ENCODE measurements around the gene LILRB2. TPM values are rescaled to one million over a fixed set of nuclear protein-coding genes. Genes with fewer than 3 reads are reported as not detected.
"Not testable (repeated sequence)": the region's sequence is repeated elsewhere in the genome, so short reads cannot be mapped to it uniquely, and the experiment has no call there.

Gene LILRB2
- total RNA-seq, 1 donor from 2014 or later = 1.7 TPM

DNA sequence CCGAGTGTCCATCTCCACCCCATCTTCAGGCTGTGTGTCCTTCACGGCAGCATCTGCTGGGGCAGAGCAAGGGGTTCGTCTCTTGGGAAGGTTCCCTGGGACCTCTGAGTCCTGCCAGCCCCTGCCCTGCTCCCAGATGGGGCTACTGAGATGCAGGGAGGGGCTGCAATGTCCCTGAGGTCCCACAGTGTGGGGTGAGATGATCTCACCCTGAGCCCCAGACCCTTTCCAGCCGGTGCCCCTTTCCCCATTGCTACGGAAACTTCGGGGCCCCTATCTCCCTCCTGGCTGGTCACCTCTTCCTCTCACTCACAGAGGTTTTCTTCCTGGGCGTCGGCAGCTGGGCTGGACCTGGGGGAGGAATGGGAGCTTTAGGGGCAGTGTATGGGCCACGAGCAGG lies 5.0 kb downstream of the LILRB2 start:
- ATAC-seq = no peak
- DNase-seq (ENCODE audit: low spot score) = no peak

DNA sequence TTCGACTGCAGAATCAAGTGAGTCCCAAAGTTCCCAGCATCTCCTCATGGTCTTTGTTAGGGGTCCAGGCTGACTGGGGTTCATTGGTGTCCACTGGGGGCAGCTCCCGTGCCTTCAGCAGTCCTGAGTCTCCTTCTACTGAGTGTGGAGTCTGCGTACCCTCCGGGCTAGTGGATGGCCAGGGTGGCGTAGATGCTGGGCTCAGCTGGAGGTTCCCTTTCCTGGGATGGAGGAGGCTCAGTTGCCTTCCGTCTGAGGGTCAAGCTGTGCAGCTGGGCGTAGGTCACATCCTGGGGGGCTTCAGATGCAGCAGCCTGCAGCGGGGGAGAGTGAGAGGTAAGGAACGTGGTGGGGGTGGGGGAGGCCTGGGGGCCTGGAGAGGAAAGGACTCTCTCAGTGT lies 6.4 kb downstream of the LILRB2 start:
- not testable (repeated sequence) for ATAC-seq; DNase-seq (ENCODE audit: low spot score)

DNA sequence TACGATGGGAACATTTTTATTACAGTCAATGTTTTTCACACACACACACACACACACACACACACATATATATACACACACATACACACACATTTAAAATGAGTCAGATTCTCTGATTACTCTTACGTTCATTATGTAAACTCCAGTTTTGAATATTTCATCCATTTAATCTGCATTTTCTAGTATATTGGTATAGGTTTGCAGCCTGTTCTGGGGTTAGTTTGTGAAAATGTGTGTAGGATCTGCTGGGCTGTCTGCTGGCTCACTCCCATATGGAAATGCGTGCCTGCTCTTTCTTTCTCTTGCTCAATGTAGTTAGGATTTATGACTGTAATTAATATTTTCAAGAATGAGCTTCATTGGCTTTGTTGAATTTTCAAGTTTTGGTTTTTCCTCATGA lies 7.1 kb downstream of the LILRB2 start:
- DNase-seq (ENCODE audit: low spot score) (no peak), ATAC-seq (no peak)

DNA sequence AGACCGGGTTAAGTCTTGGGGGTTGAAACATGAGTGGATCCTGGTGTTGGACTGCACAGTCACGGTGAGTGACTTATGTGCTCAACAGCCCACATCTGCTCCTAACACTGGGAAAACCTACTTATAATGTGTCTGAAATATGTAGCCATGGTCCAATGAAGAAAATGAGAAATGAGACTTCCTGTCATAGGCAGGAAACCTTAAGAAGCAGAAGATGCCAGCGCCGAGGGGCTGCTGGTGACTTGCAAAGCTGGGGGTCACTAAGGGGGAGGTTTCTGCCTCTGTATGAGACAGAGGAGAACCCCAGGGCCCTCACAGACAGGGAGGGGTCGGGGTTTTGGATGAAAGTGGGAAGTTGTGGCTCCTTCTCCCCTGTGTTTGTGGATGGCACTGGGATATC lies 8.7 kb downstream of the LILRB2 start:
- not testable (repeated sequence) for ATAC-seq; DNase-seq (ENCODE audit: low spot score)

DNA sequence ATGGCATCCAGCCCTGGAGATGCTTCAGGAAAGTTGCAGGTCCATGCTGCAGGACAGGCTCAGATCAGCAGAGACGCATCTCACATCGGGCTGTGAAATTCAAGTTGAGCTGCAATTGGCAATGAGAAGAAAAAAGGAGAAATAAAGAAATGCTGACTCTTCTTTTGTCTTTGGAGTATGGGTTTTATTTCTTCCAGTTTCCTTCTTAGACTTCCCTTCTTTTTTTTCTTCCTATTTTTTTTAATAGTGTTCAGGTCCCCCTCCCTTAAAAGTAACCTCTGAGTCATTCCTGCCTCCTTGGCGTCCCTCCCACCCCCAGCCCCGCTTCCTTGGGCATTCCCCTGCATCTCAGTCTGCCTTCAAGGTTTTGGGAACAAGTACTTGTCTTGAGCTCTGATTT lies 9.3 kb downstream of the LILRB2 start:
- not testable (repeated sequence) for DNase-seq (ENCODE audit: low spot score)
- ATAC-seq = peak; percentile 19

DNA sequence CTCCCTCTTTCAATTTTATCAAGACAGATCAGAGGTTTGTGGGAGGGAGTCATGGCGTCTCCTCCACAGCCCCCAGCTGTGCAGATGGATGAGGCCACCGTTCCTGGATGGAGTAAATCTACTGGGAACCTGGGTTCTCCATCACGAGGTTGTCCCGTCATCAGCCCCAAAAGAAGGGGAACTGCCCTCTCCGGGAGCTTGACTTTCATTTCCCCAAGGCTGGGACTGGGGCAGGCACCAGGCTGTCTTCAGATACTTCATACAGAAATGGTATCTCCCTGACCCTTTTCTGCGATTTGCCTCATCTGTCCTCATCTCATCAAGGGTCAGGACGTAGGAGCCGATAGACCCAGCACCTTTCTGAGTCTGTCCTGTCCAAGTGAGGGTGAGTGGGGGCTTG lies 9.8 kb downstream of the LILRB2 start:
- ATAC-seq = peak; percentile 41

DNA sequence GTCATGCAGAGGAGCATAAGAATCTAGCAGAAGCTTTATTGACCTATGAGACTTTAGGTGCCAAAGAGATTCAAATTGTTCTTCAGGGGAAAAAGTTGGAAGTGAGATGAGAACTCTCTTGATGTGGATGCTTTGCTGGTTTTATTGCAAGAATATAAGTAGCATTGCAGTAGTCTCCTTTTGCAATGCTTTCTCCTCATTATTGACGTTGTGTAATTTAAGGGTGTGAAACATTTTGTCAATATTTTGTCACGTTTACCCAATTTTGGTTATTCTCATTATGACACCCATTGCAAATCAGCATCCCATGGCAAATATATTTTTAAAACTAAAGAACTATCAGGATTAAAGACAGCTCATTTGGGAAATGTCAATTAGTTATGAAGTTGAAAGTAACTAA lies 12.0 kb downstream of the LILRB2 start:
- DNase-seq (ENCODE audit: low spot score) (no peak), ATAC-seq (no peak)

More for the DNA sequence above, 9.8 kb downstream of the LILRB2 start:
- DNase-seq (ENCODE audit: low spot score) = no peak

DNA sequence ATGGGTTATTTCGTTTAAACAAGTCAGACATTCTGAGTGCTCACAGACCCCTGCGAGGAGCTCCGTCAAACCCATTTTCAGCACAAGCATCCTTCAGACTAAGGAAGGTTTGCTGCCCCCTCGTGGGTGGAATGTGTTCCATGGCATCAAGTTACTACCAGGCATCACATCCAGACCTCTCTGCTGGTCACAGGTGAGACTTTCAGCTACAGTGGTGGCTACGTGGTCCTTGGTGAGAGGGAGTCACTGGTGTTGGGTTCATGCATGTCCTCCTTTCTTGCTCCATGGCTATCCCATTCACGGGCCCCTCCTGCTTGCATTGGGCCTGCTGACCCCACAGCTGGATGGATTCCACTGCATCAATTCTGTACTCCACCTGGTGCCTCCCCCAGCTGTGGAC lies 14.8 kb downstream of the LILRB2 start:
- ATAC-seq (peak; percentile 91), DNase-seq (ENCODE audit: low spot score) (peak; percentile 64)

DNA sequence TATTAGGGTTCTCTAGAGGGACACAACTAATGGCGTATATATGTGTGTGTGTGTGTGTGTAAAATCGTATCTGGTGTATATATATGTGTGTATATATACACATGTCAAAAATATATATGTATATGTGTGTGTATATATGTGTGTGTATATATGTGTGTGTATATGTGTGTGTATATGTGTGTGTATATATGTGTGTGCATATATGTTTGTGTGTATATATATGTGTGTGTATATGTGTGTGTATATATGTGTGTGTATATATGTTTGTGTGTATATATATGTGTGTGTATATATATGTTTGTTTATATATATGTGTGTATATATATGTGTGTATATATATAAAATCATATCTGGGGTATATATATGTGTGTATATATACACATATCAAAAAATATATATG lies 18.4 kb downstream of the LILRB2 start:
- DNase-seq (ENCODE audit: low spot score) (no peak), ATAC-seq (no peak)

DNA sequence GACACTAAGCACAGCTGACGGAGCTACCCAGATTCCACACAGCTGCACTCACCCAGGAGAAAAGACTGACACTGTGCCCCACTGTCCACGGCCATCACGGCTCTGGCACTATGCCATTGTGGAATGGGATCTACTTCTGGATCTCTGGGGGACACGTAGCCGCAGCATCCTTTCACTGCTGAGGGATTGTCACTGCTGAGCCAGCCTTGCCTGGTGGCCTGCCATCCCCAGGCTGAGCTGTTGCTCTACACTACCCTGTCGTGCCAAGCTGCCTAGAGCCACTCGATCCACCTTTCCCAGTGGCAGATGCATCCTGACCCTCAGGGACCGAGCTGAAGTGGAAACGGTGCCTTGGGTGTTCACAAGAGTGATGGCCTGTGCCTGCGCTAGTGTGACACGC lies 18.8 kb downstream of the LILRB2 start:
- DNase-seq (ENCODE audit: low spot score) (peak; percentile 39), ATAC-seq (no peak)

DNA sequence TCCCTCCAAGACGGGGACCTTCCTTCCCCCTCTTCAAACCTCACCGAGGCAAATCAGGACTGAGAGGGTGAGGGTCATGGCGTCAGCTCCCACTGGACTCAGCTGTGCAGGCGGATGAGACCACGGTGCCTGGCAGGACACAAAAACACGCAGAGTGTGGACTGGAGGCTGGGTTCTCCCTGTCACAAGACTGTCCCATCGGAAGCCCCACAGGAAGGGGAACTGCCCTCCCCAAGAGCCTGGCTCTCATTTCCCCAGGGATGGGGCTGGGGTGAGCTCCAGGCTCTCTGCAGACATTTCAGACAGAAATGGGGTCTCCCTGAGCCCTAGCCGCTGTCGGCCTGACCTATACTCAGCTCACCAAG lies 23.8 kb downstream of the LILRB2 start, which contains the start of gene LILRB5:
TSS of gene LILRB5 (minus strand) at position 158 of the 365 bp plus-strand sequence. CDS start at position 78, 80 bp downstream.
- peak; percentile 57 for ATAC-seq
- DNase-seq (ENCODE audit: low spot score) = peak; percentile 44

DNA sequence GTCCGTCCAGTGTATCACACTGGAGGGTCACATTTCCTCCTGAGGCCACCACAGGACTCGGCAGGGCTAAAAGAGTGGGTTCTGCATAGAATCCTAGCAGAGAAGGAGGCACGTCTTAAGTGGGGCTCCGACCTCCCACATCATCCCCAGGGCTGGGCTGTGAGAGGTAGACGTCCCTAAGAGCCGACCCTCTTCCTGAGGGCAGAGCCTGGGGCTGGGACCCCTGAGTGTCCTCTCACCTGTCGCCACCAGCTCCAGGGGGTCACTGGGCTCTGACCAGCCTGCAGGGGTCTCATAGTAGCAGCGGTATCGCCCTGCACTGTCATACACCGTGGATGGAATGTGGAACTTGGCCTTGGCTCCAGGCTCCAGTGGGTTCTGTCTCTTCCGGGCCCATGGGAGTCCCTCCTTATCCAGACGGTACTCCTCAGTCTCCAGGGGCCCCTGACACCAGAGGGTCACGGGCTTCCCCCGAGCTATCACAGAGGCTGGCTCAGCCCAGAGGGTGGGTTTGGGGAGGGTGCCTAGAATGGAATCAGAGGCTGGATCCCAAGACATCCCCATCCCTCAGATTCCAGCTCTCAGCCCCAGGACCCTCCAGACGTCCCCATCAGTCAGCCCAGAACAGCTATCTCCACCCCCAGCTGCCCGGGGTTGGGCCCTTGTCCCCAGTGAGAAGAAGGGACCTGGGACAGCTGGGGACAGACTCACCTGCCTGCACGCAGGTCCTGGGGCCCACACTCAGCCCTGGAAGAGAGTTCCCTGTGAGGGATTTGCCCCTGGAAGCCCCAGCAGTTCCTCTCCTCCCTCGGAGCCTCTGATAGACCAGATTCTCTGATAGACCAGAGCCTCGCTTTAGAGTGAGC lies 24.4 kb downstream of the LILRB2 start:
- DNase-seq (ENCODE audit: low spot score) (peak; percentile 43), ATAC-seq (peak; percentile 16)

DNA sequence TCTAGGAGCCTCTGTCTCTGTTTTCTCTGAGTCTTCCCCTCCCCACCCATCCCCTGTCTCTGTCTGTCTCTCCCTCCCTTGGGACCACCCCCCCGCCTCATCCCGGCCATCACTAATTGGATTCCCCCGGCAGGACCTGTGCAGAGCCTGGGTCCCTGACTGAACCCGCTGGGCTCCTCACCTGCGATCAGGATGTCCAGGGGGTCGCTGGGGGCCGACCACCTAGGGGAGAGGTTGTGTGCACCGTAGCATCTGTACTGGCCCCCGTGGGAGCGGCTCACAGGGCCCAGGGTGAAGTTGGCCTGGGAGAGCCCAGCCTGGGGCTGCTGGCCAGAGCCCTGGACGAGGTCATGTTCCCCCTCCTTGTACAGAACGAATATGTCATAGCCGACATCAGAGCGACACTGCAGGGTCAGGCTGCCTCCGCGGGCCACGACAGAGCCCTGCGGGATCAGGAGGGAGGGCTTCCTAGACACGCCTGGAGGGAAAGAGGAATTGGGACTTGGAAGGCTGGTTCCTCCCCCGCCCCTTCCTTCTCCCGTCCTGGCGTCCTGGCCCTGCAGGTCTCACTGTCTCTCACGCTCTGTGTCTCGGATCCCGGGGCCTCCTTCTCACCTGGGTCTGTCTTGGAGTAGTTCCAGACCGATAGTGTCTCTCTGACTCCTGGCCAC lies 25.7 kb downstream of the LILRB2 start:
- ATAC-seq = peak; percentile 30

DNA sequence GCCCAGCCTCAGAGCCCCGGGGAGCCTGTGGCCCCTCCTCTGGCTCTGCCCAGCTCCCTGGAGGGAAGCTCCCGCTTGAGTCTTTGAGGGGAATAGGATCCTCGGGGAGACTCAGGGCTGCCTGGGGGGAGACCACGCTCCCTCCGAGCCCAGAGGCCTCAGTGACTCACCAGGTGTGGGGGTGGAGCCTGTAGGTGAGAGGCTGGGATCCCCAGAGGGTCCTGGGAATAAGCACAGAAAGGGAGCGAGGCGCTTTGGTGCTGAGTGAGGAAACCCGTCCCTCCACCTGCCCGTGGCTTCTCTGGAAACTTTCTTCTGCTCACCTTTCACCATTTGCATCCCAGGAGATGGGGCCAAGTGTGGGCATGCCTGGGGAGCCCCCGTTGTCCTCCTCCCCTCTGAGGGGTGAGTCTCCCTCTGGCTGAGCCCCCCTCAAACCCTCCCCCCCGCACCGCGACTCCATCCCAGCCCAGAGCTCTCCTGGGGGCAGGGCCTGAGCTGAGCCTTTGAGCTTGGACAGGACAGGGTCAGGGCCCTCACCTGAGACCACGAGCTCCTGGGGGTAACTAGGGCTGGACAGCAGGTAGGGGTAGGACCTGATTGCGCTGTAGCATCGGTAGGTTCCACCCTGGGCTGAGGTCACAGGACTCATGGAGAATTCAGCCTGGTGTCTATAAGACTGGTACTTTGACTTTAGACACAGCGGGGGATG lies 26.6 kb downstream of the LILRB2 start:
- ATAC-seq (no peak), DNase-seq (ENCODE audit: low spot score) (peak; percentile 41)

More for the DNA sequence above, 25.7 kb downstream of the LILRB2 start:
- DNase-seq (ENCODE audit: low spot score) = peak; percentile 42

DNA sequence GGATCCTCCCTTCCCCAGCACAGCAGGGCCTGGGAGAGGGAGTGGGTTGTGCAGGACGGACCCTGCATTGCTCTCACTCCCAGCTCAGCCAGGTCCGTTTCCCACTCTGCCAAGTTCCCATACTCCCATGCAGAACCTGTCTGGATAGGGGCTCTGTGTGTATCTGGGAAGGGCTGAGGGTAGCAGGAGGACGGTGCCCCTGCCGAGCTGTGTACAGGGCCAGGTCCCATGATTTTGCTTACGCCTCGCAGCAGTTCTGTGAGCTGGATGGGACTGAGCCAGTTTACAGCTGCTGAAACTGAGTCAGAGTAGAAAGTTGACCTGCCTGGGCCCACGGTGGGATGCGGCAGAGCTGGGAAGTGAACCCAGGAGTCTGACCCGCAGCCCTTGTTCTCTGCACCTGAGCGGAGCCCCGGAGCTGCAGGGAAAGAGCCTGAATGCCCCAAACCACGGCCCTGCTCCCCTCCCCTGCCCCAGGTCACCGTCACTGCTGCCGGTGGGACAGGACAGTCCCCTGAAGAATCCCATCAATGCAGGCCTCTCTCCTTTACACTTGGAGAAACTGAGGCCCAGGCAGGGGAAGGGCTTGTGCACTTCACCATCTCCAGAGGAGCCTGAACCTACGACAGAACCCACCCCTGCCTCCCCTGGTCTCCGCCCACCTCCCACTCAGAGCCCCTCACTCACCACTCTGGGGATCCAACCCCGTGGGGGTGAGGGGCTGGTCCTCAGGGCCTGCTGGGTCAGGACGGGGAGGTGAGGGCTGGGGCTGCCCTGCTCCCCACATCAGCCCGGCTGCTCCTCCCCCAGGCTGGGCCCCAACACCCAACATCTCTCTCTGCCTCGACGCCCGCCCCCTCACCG lies 27.3 kb downstream of the LILRB2 start:
- ATAC-seq (no peak), DNase-seq (ENCODE audit: low spot score) (no peak)

DNA sequence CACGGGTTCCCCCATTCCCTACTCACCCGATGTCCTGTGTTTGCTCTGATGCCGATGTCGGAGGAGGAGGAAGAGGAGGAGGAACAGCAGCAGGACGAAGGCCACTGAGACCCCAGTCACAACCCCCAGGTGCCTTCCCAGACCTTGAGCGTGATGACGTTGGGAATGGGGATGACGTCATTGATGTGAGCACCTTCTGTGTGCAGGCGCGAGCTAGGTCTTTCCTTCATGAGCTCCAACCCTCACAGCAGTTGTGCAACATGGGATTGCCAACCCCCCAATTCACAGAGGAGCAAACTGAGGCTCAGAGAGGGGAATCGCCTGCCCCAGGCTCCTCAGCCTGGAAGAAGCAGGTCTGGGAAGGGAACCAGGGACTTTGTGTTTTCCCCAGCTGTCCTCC lies 28.1 kb downstream of the LILRB2 start:
- ATAC-seq = no peak

DNA sequence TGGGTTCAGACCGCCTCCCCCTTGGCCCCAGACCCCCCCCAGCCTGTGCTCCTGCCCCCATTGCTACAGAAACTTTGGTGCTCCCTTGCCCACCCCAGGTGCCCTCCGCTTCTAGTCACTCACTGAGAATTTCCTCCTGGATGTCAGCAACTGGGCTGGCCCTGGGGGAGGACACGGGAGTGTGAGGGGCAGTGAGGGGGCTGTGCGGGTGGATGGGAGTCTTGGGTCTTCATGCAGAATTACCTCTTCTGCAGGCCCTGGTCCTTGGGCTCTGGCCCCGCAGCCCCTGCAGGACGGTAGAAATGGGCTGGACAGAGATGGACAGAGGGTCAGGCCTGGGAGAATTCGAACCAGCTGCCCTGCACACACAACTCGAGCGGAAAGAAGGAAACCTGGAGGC lies 28.7 kb downstream of the LILRB2 start:
- DNase-seq (ENCODE audit: low spot score) = no peak
- no peak for ATAC-seq

More for the DNA sequence above, 28.1 kb downstream of the LILRB2 start:
- DNase-seq (ENCODE audit: low spot score) = no peak

DNA sequence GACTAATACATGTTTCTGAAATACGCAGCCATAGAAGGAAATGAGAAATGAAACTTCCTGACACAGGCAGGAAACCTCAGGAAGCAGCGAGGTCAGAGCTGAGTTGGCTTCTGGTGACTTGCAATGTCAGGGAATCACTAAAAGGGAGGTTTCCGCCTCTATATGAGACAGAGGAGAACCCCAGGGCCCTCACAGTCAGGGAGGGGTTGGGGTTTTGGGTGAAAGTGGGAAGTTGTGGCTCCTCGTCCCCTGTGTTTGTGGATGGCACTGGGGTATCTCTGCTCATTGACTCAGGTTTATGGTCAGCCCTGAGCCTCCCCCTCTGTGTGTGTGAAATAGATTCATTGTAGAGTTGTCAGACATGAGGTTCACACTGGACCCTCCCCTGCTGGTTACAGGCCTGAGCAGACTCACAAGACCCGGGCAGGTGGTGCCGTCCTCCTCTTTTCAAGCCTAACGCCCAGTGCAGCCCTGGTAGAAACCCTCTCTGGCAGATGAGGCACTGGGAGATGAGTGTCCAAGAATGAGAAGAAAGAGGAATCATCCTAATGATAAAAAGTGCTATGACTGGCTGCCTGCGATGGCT lies 32.8 kb downstream of the LILRB2 start:
- ATAC-seq = peak; percentile 75
- no peak for DNase-seq (ENCODE audit: low spot score)

DNA sequence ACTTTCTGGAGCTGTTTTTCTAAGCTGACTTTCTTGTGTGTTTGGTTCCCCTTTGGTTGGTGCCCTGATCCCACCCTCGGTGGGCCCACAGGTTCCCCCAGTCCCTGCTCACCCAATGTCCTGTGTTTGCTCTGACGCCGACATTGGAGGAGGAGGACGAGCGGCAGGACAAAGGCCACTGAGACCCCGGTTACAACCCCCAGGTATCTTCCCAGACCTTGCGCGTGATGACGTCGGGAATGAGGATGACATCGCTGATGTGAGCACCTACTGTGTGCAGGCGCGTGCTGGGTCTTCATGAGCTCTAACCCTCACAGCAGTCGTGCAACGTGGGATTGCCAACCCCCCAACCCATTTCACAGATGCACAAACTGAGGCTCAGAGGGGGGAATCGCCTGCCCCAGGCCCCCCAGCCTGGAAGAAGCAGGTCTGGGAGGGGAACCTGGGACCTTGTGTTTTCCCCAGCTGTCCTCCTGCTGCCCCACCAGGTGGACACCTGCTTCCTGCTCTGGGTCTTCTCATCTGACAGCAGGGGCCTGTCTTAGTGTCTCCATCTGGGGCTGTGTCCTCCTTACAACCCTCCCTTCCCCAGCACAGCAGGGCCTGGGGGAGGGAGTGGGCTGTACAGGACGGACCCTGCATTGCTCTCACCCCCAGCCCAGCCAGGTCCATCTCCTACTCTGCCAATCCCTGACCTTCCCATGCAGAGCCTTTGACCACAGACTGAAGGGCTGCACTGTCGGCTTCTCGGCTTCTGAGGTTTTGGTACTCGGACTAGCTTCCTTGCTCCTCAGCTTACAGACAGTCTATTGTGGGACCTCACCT lies 33.6 kb downstream of the LILRB2 start:
- ATAC-seq (peak; percentile 27), DNase-seq (ENCODE audit: low spot score) (no peak)

Measured in left lobe of liver (tissue), 2 donors.